ENCODE data around the gene POLR2L.

POLR2L gene

DNA sequence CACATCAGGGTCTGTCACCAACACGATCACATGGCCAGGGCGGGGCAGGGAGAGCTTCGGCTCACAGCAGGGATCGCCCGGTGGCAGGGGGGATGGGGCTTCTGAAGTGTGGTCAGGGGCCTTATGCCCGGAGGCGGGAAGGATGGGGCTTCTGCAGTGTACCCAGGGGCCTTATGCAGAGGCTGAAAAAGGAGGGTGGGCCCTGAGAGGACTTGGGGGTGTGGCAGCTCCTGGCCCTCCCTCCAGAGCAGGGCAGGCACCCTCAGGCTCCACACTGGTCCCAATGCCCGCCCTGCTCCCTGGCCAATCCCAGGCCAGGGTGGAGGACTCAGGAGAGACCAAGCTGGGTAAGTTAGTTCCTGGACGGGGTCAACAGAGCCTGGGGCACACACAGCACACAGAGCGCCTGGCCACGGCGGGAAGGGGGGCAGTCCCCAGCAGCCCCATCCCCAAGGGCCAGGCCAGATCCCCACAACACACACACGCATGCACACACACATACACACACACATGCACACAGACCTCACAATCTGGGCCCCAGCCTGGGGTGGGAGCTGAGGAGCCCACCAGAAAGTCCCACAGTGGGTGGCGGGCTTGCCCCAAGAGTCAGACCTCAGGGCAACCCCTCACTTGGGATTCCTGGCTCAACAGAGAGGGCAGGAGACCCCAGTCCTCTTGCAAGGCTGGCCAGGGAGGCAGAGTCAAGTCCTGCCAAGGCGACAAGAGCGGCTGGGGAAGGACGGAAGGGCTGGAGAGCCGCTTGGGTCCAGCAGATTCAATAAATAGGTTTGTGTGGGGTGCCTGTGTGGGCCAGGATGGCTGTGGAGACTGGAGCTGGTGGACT is 51.4 kb downstream of the POLR2L start:
- DNase-seq (ENCODE audit: low spot score), result no peak
- TF ChIP-seq, protein P1, sequence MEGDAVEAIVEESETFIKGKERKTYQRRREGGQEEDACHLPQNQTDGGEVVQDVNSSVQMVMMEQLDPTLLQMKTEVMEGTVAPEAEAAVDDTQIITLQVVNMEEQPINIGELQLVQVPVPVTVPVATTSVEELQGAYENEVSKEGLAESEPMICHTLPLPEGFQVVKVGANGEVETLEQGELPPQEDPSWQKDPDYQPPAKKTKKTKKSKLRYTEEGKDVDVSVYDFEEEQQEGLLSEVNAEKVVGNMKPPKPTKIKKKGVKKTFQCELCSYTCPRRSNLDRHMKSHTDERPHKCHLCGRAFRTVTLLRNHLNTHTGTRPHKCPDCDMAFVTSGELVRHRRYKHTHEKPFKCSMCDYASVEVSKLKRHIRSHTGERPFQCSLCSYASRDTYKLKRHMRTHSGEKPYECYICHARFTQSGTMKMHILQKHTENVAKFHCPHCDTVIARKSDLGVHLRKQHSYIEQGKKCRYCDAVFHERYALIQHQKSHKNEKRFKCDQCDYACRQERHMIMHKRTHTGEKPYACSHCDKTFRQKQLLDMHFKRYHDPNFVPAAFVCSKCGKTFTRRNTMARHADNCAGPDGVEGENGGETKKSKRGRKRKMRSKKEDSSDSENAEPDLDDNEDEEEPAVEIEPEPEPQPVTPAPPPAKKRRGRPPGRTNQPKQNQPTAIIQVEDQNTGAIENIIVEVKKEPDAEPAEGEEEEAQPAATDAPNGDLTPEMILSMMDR (IDR thresholded peaks at IDR 0.05; ENCODE audit: extremely low read depth, missing control alignments), result no peak

DNA sequence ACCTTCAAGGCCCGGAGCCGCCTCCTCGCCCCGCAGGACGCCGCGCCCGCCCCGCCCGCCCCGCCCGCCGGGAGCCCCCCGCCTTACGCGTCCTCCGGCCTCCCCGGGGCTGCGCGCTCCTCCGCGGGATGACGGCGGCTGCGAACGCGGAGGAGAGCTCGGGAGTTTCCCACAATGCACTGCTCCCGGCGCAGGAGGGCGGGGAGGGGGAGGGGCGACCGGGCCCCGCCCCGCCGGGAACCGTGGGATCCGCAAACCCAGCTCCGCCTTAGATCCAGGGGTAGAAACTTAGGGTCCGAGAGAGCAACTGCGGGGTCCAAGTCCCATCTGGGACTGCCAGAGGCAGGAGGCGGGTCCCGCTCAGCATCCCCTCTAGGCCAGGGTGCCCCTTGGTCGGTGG is 52.4 kb downstream of the POLR2L start, which contains the start of gene CEND1:
CEND1 (minus strand) TSS at position 148 of the 400 bp plus-strand sequence. CDS start 1,514 bp downstream, outside the sequence.
- TF ChIP-seq, protein P1 (IDR thresholded peaks at IDR 0.05; ENCODE audit: extremely low read depth, missing control alignments), result no peak
- peak; percentile 87 for DNase-seq (ENCODE audit: low spot score)
